Peyer's patch (tissue), 4 donors: ENCODE measurements around the gene IFIT1B.
"Not testable (repeated sequence)": the region's sequence is repeated elsewhere in the genome, so short reads cannot be mapped to it uniquely, and the experiment has no call there.

Experiments
- CTCF ChIP-seq, 6 experiments: fragments of 450-650 bp in 4 of 6; fragments of 200-600 bp in 2 of 6; sonication (generic) in 1 of 6; IDR thresholded peaks; one replicate each; pipeline ENCODE4 v1.5.1; 2017 to 2019; ENCODE audit warnings: antibody characterized with exemption in 6 of 6, mild to moderate bottlenecking in 3 of 6, moderate library complexity in 1 of 6
- POLR2A ChIP-seq, 2 donors: fragments of 450-650 bp; IDR thresholded peaks; one replicate each; pipeline ENCODE4 v1.5.1; 2017; ENCODE audit warnings: antibody characterized with exemption in 2 of 2, mild to moderate bottlenecking in 2 of 2, moderate library complexity in 2 of 2

DNA sequence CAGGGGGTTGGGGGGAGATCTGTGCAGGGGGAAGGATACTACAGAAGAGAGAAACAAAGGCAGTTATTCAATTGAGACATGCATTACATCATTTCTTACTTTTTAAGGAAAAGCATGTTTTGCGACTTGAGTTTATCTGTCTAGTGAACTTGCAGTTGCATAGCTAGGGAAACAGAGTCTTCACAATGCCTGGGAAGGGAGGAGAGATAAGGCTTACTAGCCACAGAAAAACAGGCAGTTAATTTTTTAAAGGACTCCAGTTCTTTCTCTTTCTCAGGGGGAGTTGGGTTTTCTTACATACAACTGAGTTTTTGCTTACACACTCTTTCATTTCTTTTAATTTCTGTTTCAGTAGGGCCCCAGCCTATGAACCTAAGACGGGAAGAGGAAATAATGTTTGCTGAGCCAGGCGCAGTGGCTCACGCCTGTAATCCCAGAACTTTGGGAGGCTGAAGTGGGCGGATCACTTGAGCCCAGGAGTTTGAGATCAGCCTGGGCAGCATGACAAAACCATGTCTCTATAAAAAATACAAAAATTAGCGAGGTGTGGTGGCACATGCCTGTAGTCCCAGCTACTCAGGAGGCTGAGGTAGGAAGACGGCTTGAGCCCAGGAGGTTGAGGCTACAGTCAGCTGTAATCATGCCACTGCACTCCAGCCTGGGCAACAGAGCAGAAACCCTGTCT is 27.1 kb upstream of the IFIT1B start:
- TF ChIP-seq POLR2A, CTCF (IDR thresholded peaks at IDR 0.05): not testable (repeated sequence)
